Adrenal gland (tissue), 12 donors: Measurements from ENCODE around the gene C19orf47. TPM values are rescaled to one million over a fixed set of nuclear protein-coding genes. Genes with fewer than 3 reads are reported as not detected.

Experiments used
- DNase-seq, 7 donors: peaks; one replicate each; pipeline ENCODE4 v3.0.0-alpha.2; 2019 to 2020
- H3K27ac ChIP-seq, 5 donors: fragments of 200-600 bp; sonication (generic) in 4 of 5; 1 replicate in 3 of 5; 2 replicates in 2 of 5; pipeline versions ENCODE4 v1.5.1 to v1.8.0; 2016 to 2020; ENCODE audit warnings: mild to moderate bottlenecking in 1 of 5
- H3K27me3 ChIP-seq: fragments of 200-600 bp; 2 replicates; pipeline ENCODE4 v1.8.0; 2021
- H3K36me3 ChIP-seq, 2 donors: fragments of 200-600 bp; replicated peaks in 1 of 2; 1 replicate in 1 of 2; 2 replicates in 1 of 2; pipeline versions ENCODE4 v1.5.1 to v1.8.0; 2018 to 2022
- H3K4me1 ChIP-seq, 2 donors: fragments of 200-600 bp; replicated peaks in 1 of 2; 1 replicate in 1 of 2; 2 replicates in 1 of 2; pipeline versions ENCODE4 v1.5.1 to v1.8.0; 2018 to 2021
- H3K4me3 ChIP-seq, 4 donors: fragments of 200-600 bp; sonication (generic) in 3 of 4; one replicate each; pipeline ENCODE4 v1.5.1; 2016 to 2018
- H3K9me3 ChIP-seq, 3 donors: fragments of 200-600 bp; sonication (generic) in 1 of 3; replicated peaks in 1 of 3; 1 replicate in 2 of 3; 2 replicates in 1 of 3; pipeline versions ENCODE4 v1.5.1 to v1.8.0; 2016 to 2021
- POLR2A ChIP-seq, 2 donors: fragments of 450-650 bp; IDR thresholded peaks; one replicate each; pipeline ENCODE4 v1.6.1; 2017; ENCODE audit warnings: antibody characterized with exemption in 2 of 2, mild to moderate bottlenecking in 2 of 2, moderate library complexity in 1 of 2
- WGBS, 4 donors: extraction: QIAGEN DNeasy Blood & Tissue Kit in 2 of 4; methylation state at CpG; one replicate each; pipeline versions ENCODE4 v1.1.5 to v1.1.7; 2013 to 2017; 5-methylcytosine and 5-hydroxymethylcytosine counted together
- intact Hi-C, 2 donors: fragments of 100-400 bp; cut with DNase I; formaldehyde crosslinking; loops; one replicate each; pipeline versions ENCODE4 v1.14.1 to v1.15.0; 2022 to 2023
- polyA plus RNA-seq, 3 donors: library from polyadenylated mRNA; stranded (reverse); fragments of 200-250 nt in 2 of 3; fragments of 350-450 nt in 1 of 3; fragmentation: Illumina TruSeq in 1 of 3; extraction: RNeasy Lipid Tissue Mini Kit (QIAGEN cat#74804) in 1 of 3; gene quantifications; one replicate each; pipeline ENCODE4 v1.2.3, GENCODE V29; 2013 to 2014
- total RNA-seq, 9 donors: library from RNA; depleted of rRNA in 4 of 9; stranded (reverse); fragments of >200 nt in 4 of 9; fragments of 120-200 nt in 1 of 9; fragmentation: NEBNext Ultra II Directional in 1 of 9; extraction: Animal tissue kit (Norgen Biotek cat#: 25700) in 1 of 9; gene quantifications; one replicate each; pipeline versions ENCODE4 v1.1.0 to v1.2.4, GENCODE V29; 2013 to 2023
- TF ChIP-seq, protein P1 (sequence below), 6 experiments: fragments of 450-650 bp in 4 of 6; fragments of 200-600 bp in 2 of 6; sonication (generic) in 1 of 6; IDR thresholded peaks; 1 replicate in 5 of 6; 2 replicates in 1 of 6; pipeline versions ENCODE4 v1.5.1 to v1.8.0; 2016 to 2021; ENCODE audit warnings: antibody characterized with exemption in 6 of 6, mild to moderate bottlenecking in 2 of 6, moderate library complexity in 1 of 6
- donor health status: healthy with polysubstance abuse.
- donor health status: Bipolar disorder and iron deficiency.
- donor health status: DM: yes; HTN: yes; CAD: no.
- donor health status: DM: no; HTN: no; CAD: no.
- donor health status: DM: no; HTN: no; CAD: no.
- donor health status: DM: yes; HTN: yes; CAD: no.

C19orf47 gene
- total and polyA plus RNA-seq, 12 donors = 7.0 to 20.9 (median 14.6) TPM

DNA sequence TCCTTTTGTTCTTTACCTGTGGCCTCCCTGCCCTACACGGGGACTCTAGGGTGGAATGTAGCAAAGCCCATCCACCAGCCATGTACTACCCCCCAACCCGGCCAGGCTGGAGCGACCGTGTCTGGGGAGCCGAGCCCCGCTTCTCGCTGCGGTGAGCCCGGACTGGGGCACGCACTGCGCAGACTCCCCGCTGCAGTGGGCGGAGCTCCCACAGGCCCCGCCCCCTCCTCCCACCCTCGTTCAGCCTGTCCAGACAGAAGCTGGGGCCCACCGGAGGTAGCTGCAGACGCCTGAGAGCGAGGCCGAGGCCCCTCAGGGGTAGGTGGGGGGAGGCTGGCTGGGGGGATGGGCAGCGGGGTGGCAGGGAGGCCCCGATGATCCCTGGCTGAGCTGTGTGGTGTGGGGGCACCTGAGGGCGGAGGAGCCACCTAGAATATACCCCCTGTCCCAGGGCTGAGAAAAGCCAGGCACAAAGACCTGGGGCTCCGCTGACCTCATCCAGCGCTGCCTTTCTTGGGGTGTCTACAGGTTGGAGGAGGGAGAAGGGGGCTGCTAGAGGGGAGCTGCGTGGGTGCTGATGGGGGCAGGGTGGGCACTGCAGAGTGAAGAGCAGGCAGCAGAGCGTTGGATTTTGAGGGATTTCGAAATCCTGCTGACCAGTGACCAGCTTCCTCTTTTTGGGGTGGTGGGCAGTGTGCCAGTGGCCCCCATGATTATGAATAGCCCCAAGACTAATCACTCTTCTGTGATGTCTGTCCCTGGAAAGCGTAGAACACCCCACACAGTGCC, 17.6 kb upstream of the C19orf47 start:
- peak overlapping the region in 2 of 4 donors; percentile 24 to 69 for H3K4me3 ChIP-seq
- peak overlapping the region in 4 of 5 donors; percentile 8 to 73 (median 54) for H3K27ac ChIP-seq
- intact Hi-C loops = no loop called here
- H3K9me3 ChIP-seq = no peaks in the 10 kb centered on the region
- H3K27me3 ChIP-seq = no peaks in the 10 kb centered on the region
- WGBS, 4 donors = 12 to 30% (median 22%) methylated on average over 7 to 28 of the region's 28 CpGs
- peaks cover 6 to 14% of the 10 kb centered on the region in 2 donors for H3K4me1 ChIP-seq
- peak; percentile 76 to 90 (median 82) for DNase-seq
- peaks cover 0 to 41% of the 10 kb centered on the region in 2 donors for H3K36me3 ChIP-seq
- TF ChIP-seq, protein P1, sequence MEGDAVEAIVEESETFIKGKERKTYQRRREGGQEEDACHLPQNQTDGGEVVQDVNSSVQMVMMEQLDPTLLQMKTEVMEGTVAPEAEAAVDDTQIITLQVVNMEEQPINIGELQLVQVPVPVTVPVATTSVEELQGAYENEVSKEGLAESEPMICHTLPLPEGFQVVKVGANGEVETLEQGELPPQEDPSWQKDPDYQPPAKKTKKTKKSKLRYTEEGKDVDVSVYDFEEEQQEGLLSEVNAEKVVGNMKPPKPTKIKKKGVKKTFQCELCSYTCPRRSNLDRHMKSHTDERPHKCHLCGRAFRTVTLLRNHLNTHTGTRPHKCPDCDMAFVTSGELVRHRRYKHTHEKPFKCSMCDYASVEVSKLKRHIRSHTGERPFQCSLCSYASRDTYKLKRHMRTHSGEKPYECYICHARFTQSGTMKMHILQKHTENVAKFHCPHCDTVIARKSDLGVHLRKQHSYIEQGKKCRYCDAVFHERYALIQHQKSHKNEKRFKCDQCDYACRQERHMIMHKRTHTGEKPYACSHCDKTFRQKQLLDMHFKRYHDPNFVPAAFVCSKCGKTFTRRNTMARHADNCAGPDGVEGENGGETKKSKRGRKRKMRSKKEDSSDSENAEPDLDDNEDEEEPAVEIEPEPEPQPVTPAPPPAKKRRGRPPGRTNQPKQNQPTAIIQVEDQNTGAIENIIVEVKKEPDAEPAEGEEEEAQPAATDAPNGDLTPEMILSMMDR (IDR thresholded peaks at IDR 0.05) = no peak
- TF ChIP-seq POLR2A (IDR thresholded peaks at IDR 0.05) = peak in 1 of 2 donors; percentile 48

DNA sequence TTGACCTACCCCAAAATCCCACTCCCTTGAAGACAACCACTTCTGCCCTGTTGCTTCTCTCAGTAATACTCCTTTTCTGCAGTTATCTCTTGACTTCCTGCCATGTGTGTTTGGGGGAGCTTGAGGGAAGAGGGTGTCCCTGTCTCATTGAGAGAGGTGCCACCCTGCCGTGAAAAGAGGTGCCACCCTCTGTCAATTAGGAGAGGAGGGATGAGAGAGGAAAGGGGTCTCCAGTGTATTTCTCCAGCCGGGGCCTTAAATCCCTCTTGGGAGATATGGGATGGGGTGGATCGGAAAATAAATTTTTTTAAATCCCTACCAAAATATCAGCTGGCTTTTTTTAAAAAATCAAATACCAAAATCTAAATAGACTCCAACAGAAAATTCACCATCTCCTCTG, 16.8 kb upstream of the C19orf47 start:
- Histone ChIP-seq H3K27me3 (no peaks in the 10 kb centered on the region), H3K9me3 (no peaks in the 10 kb centered on the region), H3K27ac (no peak overlapping the region), H3K36me3 (peaks cover 0 to 34% of the 10 kb centered on the region in 2 donors), H3K4me3 (peak overlapping the region in 2 of 4 donors; percentile 24 to 69), H3K4me1 (peaks cover 6 to 22% of the 10 kb centered on the region in 2 donors)
- DNase-seq = no peak
- intact Hi-C loops = no loop called here
- WGBS, 4 donors = 48 to 57% (median 53%) methylated on average over 3 of the region's 3 CpGs
- no peak for TF ChIP-seq POLR2A (IDR thresholded peaks at IDR 0.05)

DNA sequence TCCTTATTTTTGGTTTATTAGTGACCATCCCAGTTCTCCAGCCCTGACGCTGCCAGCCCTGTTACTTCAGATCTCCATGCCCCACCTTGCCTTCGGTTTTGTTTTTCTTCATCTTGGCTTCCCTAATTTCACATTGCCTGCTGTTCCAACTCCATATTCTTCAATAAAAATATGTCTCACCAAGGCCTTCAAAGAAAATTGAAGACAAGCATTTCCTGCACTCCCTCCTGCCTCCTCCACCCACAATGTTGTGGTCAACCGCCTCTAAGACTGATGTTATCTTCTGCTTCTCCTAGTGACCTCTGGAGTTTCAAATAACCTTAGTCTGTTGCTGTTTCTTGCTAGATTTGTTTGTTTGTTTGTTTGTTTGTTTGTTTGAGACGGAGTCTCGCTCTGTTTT, 14.9 kb upstream of the C19orf47 start:
- DNase-seq = no peak
- WGBS, 4 donors = 67 to 82% (median 71%) methylated on average over 5 of the region's 5 CpGs
- H3K4me1 ChIP-seq = peaks cover 6 to 22% of the 10 kb centered on the region in 2 donors

DNA sequence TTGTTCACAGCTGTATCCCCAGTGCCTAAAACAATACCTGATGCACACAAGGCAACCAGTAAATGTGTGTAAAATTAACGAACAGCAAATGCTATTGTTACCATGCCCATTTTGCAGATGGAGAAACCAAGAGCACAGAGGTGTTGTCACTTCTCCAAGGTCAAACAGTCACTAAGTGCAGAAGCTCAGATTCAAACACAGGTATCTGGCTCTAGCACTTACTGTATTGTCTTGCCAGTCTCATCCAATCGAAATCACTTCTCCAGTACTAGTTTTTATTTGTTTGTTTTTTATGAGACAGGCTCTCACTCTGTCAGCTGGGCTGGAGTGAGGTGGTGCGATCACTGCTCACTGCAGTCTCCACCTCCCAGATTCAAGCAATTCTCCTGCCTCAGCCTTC, 14.0 kb upstream of the C19orf47 start:
- H3K9me3 ChIP-seq = no peaks in the 10 kb centered on the region
- WGBS, 4 donors = 89 to 96% (median 93%) methylated on average over 3 of the region's 3 CpGs
- no peak for DNase-seq
- peaks cover 6 to 22% of the 10 kb centered on the region in 2 donors for H3K4me1 ChIP-seq
- no peak overlapping the region for H3K27ac ChIP-seq
- TF ChIP-seq, protein P1 (IDR thresholded peaks at IDR 0.05) = no peak
- no peak for TF ChIP-seq POLR2A (IDR thresholded peaks at IDR 0.05)
- intact Hi-C loops = no loop called here
- peaks cover 0 to 13% of the 10 kb centered on the region in 2 donors for H3K36me3 ChIP-seq
- no peaks in the 10 kb centered on the region for H3K27me3 ChIP-seq
- no peak overlapping the region for H3K4me3 ChIP-seq

More for the DNA sequence above, 14.9 kb upstream of the C19orf47 start:
- Histone ChIP-seq H3K27me3 (no peaks in the 10 kb centered on the region), H3K9me3 (no peaks in the 10 kb centered on the region), H3K4me3 (no peak overlapping the region), H3K27ac (no peak overlapping the region), H3K36me3 (peaks cover 0 to 23% of the 10 kb centered on the region in 2 donors)
- no peak for TF ChIP-seq POLR2A (IDR thresholded peaks at IDR 0.05)
- TF ChIP-seq, protein P1 (IDR thresholded peaks at IDR 0.05) = no peak
- intact Hi-C loops = no loop called here
